SK-N-SH treated with all-trans-retinoic acid at 6 μM for 48 hours (cell line): Measurements from ENCODE around the gene PADI2.

Experiments used
- OSR1 ChIP-seq: fragments of 250-450 bp; sonication (Bioruptor Pico); IDR thresholded peaks from 2 replicates; pipeline ENCODE4 v1.8.0; 2022; ENCODE audit warnings: moderate library complexity, mild to moderate bottlenecking, inconsistent platforms
- RARB ChIP-seq: fragments of 250-450 bp; sonication (Bioruptor Pico); IDR thresholded peaks from 2 replicates; pipeline ENCODE4 v1.8.0; 2021; ENCODE audit warnings: mild to moderate bottlenecking, moderate library complexity
- ZC3H10 ChIP-seq: fragments of 250-450 bp; sonication (Bioruptor Pico); IDR thresholded peaks from 2 replicates; pipeline ENCODE4 v1.5.1; 2021; ENCODE audit warnings: mild to moderate bottlenecking, moderate library complexity
- ZFP3 ChIP-seq: fragments of 250-450 bp; sonication (Bioruptor Pico); IDR thresholded peaks from 2 replicates; pipeline ENCODE4 v1.5.0; 2020; ENCODE audit warnings: mild to moderate bottlenecking, moderate library complexity
- ZFP30 ChIP-seq: fragments of 450-650 bp; formaldehyde crosslinking; IDR thresholded peaks from 2 replicates; pipeline ENCODE4 v1.5.0; 2022; ENCODE audit warnings: mild to moderate bottlenecking, moderate library complexity
- ZNF565 ChIP-seq: fragments of 450-650 bp; formaldehyde crosslinking; conservative IDR thresholded peaks from 2 replicates; pipeline ENCODE4 v1.5.0; 2020; ENCODE audit warnings: low read depth, mild to moderate bottlenecking, moderate library complexity
- ZNF70 ChIP-seq: fragments of 450-650 bp; formaldehyde crosslinking; IDR thresholded peaks from 2 replicates; pipeline ENCODE4 v1.5.0; 2020; ENCODE audit warnings: mild to moderate bottlenecking, moderate library complexity
- ZNF8 ChIP-seq: fragments of 450-650 bp; formaldehyde crosslinking; IDR thresholded peaks from 2 replicates; pipeline ENCODE4 v1.5.0; 2020; ENCODE audit warnings: mild to moderate bottlenecking, moderate library complexity
- TF ChIP-seq, protein P1 (sequence below): fragments of 250-450 bp; sonication (Bioruptor Pico); IDR thresholded peaks from 2 replicates; pipeline ENCODE4 v1.8.0; 2020; ENCODE audit warnings: mild to moderate bottlenecking, moderate library complexity, borderline replicate concordance

DNA sequence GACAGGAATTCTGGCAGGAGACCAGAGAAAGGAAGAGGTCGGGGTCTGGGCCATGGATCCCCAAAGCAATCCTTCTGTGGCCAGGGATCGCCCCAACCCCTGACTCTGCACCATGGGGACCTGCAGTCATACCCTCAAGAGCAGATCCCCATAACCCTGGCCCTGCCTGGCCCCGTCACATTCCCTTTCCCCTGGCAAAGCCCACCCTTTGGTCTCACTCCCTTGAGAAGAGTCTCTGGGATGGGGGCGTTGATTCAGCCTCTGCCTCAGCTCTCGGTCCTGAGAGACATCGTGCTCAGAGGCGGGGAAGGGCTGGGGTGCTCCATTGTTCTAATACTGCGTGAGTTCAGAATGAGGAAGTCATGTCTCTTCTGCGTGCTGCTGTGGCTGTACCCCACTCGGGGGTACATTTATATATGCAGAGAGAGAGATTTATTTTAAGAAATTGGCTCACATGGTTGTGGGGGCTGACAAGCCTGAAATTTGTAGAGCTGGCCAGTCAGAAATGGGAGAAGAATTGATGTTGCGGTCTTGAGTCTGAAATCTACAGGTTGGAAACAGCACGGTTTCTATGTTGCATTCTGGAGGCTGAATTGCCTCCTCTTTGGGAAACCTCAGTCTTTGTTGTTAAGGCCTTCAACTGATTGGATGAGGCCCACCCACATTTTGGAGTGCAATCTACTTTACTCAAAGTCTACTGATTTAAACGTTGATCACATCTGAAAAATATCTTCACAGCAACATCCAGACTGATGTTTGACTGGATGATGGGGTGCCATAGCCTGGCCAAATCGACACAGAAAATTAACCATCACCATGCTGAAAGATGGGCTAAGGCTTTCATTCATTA, 4.2 kb upstream of the PADI2 start:
- TF ChIP-seq ZNF8 = no peak
- no peak for TF ChIP-seq RARB
- no peak for TF ChIP-seq ZC3H10 (CRISPR knock-in tag)
- no peak for TF ChIP-seq ZNF565 (CRISPR knock-in tag)
- TF ChIP-seq ZFP3 (CRISPR knock-in tag) = no peak
- no peak for TF ChIP-seq OSR1 (CRISPR knock-in tag)
- no peak for TF ChIP-seq ZNF70 (CRISPR knock-in tag)
- TF ChIP-seq, protein P1, sequence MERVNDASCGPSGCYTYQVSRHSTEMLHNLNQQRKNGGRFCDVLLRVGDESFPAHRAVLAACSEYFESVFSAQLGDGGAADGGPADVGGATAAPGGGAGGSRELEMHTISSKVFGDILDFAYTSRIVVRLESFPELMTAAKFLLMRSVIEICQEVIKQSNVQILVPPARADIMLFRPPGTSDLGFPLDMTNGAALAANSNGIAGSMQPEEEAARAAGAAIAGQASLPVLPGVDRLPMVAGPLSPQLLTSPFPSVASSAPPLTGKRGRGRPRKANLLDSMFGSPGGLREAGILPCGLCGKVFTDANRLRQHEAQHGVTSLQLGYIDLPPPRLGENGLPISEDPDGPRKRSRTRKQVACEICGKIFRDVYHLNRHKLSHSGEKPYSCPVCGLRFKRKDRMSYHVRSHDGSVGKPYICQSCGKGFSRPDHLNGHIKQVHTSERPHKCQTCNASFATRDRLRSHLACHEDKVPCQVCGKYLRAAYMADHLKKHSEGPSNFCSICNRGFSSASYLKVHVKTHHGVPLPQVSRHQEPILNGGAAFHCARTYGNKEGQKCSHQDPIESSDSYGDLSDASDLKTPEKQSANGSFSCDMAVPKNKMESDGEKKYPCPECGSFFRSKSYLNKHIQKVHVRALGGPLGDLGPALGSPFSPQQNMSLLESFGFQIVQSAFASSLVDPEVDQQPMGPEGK (CRISPR knock-in tag) = no peak
- no peak for TF ChIP-seq ZFP30 (CRISPR knock-in tag)
